Measurements from ENCODE around the gene PKP4.
"Not testable (repeated sequence)": the region's sequence is repeated elsewhere in the genome, so short reads cannot be mapped to it uniquely, and the experiment has no call there.

GRCh38 chr2:158704724-158705465, 248.1 kb downstream of the PKP4 start:
- not testable (repeated sequence) for TF ChIP-seq CTCF (conservative IDR thresholded peaks at IDR 0.05); ZFX (IDR thresholded peaks at IDR 0.05)
